HCT116 (cell line): Measurements from ENCODE around the gene EIF3K. TPM values are rescaled to one million over a fixed set of nuclear protein-coding genes. Genes with fewer than 3 reads are reported as not detected.

Source experiments
- ATAC-seq: fragments of 200-7000 bp; cut with Tn5 transposase; 2 replicates; pipeline ENCODE4 v1.9.1; 2020; ENCODE audit warnings: mild to moderate bottlenecking, moderate library complexity
- BruUV-seq: library from RNA; stranded (reverse); fragments of 400-500 nt; replicated peaks from 2 replicates; lab custom pipeline; 2021; lab: Mats Ljungman, UMichigan
- CTCF ChIA-PET: fragments of 300-600 bp; sonication (Branson Sonifier 250); formaldehyde crosslinking; loops from one replicate; lab custom pipeline; 2021; ENCODE audit warnings: antibody characterized with exemption; lab: Charles Lee
- POLR2A ChIA-PET: fragments of 300-600, 350-600 bp; sonication (Branson Sonifier 250); formaldehyde crosslinking; loops from one replicate; lab custom pipeline; 2021; ENCODE audit warnings: antibody characterized with exemption; lab: Charles Lee
- RAD21 ChIA-PET, 2 experiments: fragments of 300-600 bp; sonication (Branson Sonifier 250); formaldehyde crosslinking; loops; one replicate each; lab custom pipeline; 2023; ENCODE audit warnings: low total read pairs in 2 of 2; ENCODE audit not compliant: uncharacterized antibody in 2 of 2, unreplicated experiment in 2 of 2, low non-redundant PET in 1 of 2; lab: Charles Lee
- DNase-seq: peaks from one replicate; pipeline ENCODE4 v3.0.0-alpha.2; 2010; ENCODE audit warnings: low read depth, low spot score
- H2AFZ ChIP-seq: fragments of 200-600 bp; shearing (Covaris generic), sonication (generic); 2 replicates; pipeline ENCODE4 v1.6.1; 2017; ENCODE audit warnings: low read depth, mixed run types, mixed read lengths, antibody characterized with exemption, low read length; ENCODE audit not compliant: poor library complexity, severe bottlenecking
- H3K27ac ChIP-seq: 2 replicates; pipeline ENCODE4 v1.5.1; 2012; ENCODE audit warnings: low read depth, low read length
- H3K27me3 ChIP-seq: fragments of 200-600 bp; sonication (generic); 2 replicates; pipeline ENCODE4 v1.6.1; 2016; ENCODE audit warnings: mixed run types, low read length, mixed read lengths; ENCODE audit not compliant: insufficient read depth
- H3K36me3 ChIP-seq, 2 experiments: fragments of 200-500 bp in 1 of 2; fragments of 200-600 bp in 1 of 2; sonication (Bioruptor generic) in 1 of 2; sonication (generic) in 1 of 2; 2 replicates each; pipeline versions ENCODE4 v1.5.1 to v1.6.1; 2014 to 2016; ENCODE audit warnings: low read length in 2 of 2, inconsistent platforms in 1 of 2, mixed read lengths in 1 of 2, mixed run types in 1 of 2; ENCODE audit not compliant: insufficient read depth in 2 of 2, control insufficient read depth in 1 of 2
- H3K4me1 ChIP-seq, 2 experiments: fragments of 200-600 bp in 1 of 2; sonication (generic) in 1 of 2; 2 replicates each; pipeline versions ENCODE4 v1.5.1 to v1.6.1; 2012 to 2017; ENCODE audit warnings: low read length in 2 of 2, inconsistent platforms in 1 of 2, mild to moderate bottlenecking in 1 of 2, mixed read lengths in 1 of 2, mixed run types in 1 of 2, moderate library complexity in 1 of 2; ENCODE audit not compliant: insufficient read depth in 2 of 2, control insufficient read depth in 1 of 2
- H3K4me2 ChIP-seq: fragments of 200-600 bp; sonication (generic); 2 replicates; pipeline ENCODE4 v1.6.1; 2017; ENCODE audit warnings: mixed run types, low read length, mixed read lengths
- H3K4me3 ChIP-seq, 2 experiments: fragments of 200-600 bp in 1 of 2; sonication (generic) in 1 of 2; replicated peaks in 1 of 2; 2 replicates each; pipeline ENCODE4 v1.5.1; 2011 to 2016; ENCODE audit warnings: low read length in 2 of 2, control low read depth in 1 of 2, low read depth in 1 of 2, mild to moderate bottlenecking in 1 of 2, mixed read lengths in 1 of 2, mixed run types in 1 of 2
- H3K79me2 ChIP-seq: fragments of 200-600 bp; sonication (generic); 2 replicates; pipeline ENCODE4 v1.6.1; 2017; ENCODE audit warnings: mild to moderate bottlenecking, mixed run types, low read length, moderate library complexity, mixed read lengths; ENCODE audit not compliant: insufficient read depth
- H3K9ac ChIP-seq: fragments of 200-600 bp; sonication (generic); 2 replicates; pipeline ENCODE4 v1.6.1; 2016; ENCODE audit warnings: low read length, mixed read lengths
- H3K9me2 ChIP-seq: fragments of 200-600 bp; sonication (generic), shearing (Covaris generic); 2 replicates; pipeline ENCODE4 v1.6.1; 2017; ENCODE audit warnings: mixed run types, mild to moderate bottlenecking, moderate library complexity; ENCODE audit not compliant: insufficient read depth
- H3K9me3 ChIP-seq, 2 experiments: fragments of 200-500 bp in 1 of 2; fragments of 200-600 bp in 1 of 2; sonication (Bioruptor generic) in 1 of 2; sonication (generic) in 1 of 2; 2 replicates each; pipeline ENCODE4 v1.6.1; 2014 to 2017; ENCODE audit warnings: low read length in 2 of 2, mixed read lengths in 2 of 2, inconsistent platforms in 1 of 2, low read depth in 1 of 2, mild to moderate bottlenecking in 1 of 2, mixed run types in 1 of 2, moderate library complexity in 1 of 2; ENCODE audit not compliant: control insufficient read depth in 1 of 2, insufficient read depth in 1 of 2
- H4K20me1 ChIP-seq: fragments of 200-600 bp; sonication (generic), shearing (Covaris generic); 2 replicates; pipeline ENCODE4 v1.6.1; 2017; ENCODE audit warnings: mixed run types, mild to moderate bottlenecking, moderate library complexity; ENCODE audit not compliant: insufficient read depth
- CEBPB ChIP-seq: IDR thresholded peaks from 2 replicates; pipeline ENCODE4 v1.6.1; 2012; ENCODE audit warnings: low read depth
- CTCF ChIP-seq, 3 experiments: fragments of 200-600 bp in 1 of 3; sonication (generic) in 1 of 3; IDR thresholded peaks in 2 of 3; conservative IDR thresholded peaks in 1 of 3; 2 replicates each; pipeline ENCODE4 v1.5.1; 2012 to 2017; ENCODE audit warnings: low read depth in 2 of 3, low read length in 2 of 3, antibody characterized with exemption in 1 of 3, borderline replicate concordance in 1 of 3, control low read depth in 1 of 3, mild to moderate bottlenecking in 1 of 3, mixed read lengths in 1 of 3, mixed run types in 1 of 3, moderate library complexity in 1 of 3; ENCODE audit not compliant: insufficient read depth in 1 of 3
- EZH2 ChIP-seq: fragments of 200-600 bp; sonication (generic); IDR thresholded peaks from 2 replicates; pipeline ENCODE4 v1.6.1; 2017; ENCODE audit warnings: antibody characterized with exemption, mixed run types
- POLR2A ChIP-seq: IDR thresholded peaks from 2 replicates; pipeline ENCODE4 v1.7.0; 2011; ENCODE audit warnings: borderline replicate concordance; ENCODE audit not compliant: insufficient read depth, insufficient read length; ENCODE audit errors: extremely low read depth
- POLR2AphosphoS5 ChIP-seq: IDR thresholded peaks from 2 replicates; pipeline ENCODE4 v1.6.1; 2011; ENCODE audit warnings: mild to moderate bottlenecking, low read depth, low read length, moderate library complexity
- RAD21 ChIP-seq: IDR thresholded peaks from 2 replicates; pipeline ENCODE4 v1.6.1; 2012; ENCODE audit warnings: low read depth, mild to moderate bottlenecking
- SIN3A ChIP-seq: IDR thresholded peaks from 2 replicates; pipeline ENCODE4 v1.6.1; 2012; ENCODE audit warnings: low read depth
- SP1 ChIP-seq: IDR thresholded peaks from 2 replicates; pipeline ENCODE4 v1.6.1; 2012; ENCODE audit warnings: low read depth
- SRF ChIP-seq: IDR thresholded peaks from 2 replicates; pipeline ENCODE4 v1.6.1; 2012; ENCODE audit warnings: low read depth
- ZBTB33 ChIP-seq: IDR thresholded peaks from 2 replicates; pipeline ENCODE4 v1.6.1; 2011; ENCODE audit warnings: mild to moderate bottlenecking, low read length, moderate library complexity; ENCODE audit not compliant: insufficient replicate concordance; ENCODE audit errors: extremely low read depth
- ZNF274 ChIP-seq: fragments of 200-500 bp; sonication (Bioruptor generic); IDR thresholded peaks from 2 replicates; pipeline ENCODE4 v1.6.1; 2014; ENCODE audit warnings: mild to moderate bottlenecking, low read depth, low read length, inconsistent platforms
- intact Hi-C: fragments of 100-400 bp; cut with micrococcal nuclease; formaldehyde crosslinking; loops from 2 replicates; pipeline ENCODE4 v1.10.0; 2022
- total RNA-seq: library from RNA; stranded (reverse); gene quantifications from one replicate; pipeline ENCODE4 v1.2.1, GENCODE V29; 2021; ENCODE audit not compliant: unreplicated experiment

EIF3K gene
- total RNA-seq, 1 experiment from 2014 or later: 313 TPM

GRCh38 chr19:38588041-38588440, 30.9 kb upstream of the EIF3K start:
- CTCF ChIA-PET: interaction anchor here (0.7 kb wide), 1 partner anchor 54 kb away, joined by 4 read pairs; no protein-coding TSS in a partner anchor
- intact Hi-C loops: no loop called here
- no peak for ATAC-seq

GRCh38 chr19:38592940-38593339, 26.0 kb upstream of the EIF3K start:
- H3K27me3 ChIP-seq: no peaks in the 10 kb centered on the region
- H3K9me2 ChIP-seq: no peaks in the 10 kb centered on the region
- no peaks in the 10 kb centered on the region for H4K20me1 ChIP-seq
- no peaks in the 10 kb centered on the region for H3K36me3 ChIP-seq
- H3K4me1 ChIP-seq: peaks cover 5 to 19% of the 10 kb centered on the region in 2 experiments; a peak in 3 of 4 replicates
- no peak overlapping the region for H3K4me2 ChIP-seq
- ChIA-PET POLR2A (no interaction called here), RAD21 (no interaction called here), CTCF (no interaction called here)
- DNase-seq: no peak
- H3K9me3 ChIP-seq: no peaks in the 10 kb centered on the region
- BruUV-seq: no TSS peak
- intact Hi-C loops: no loop called here
- H2AFZ ChIP-seq: no peak overlapping the region
- H3K9ac ChIP-seq: no peak overlapping the region
- H3K4me3 ChIP-seq: no peak overlapping the region
- H3K27ac ChIP-seq: no peak overlapping the region
- ATAC-seq: 0 out of 2 replicates have a peak, but pooled peaks have one; percentile 20
- H3K79me2 ChIP-seq: no peaks in the 10 kb centered on the region
- TF ChIP-seq CEBPB (no peak), RAD21 (no peak), EZH2 (no peak), SIN3A (no peak), CTCF (IDR thresholded peaks at IDR 0.05 in 2 of 3, conservative IDR thresholded peaks at IDR 0.05 in 1 of 3; ENCODE audit: borderline replicate concordance in 1 of 3, insufficient read depth in 1 of 3, low read depth in 2 of 3, low read length in 2 of 3) (peak in 2 of 3 experiments; percentile 32 to 44; a peak in 4 of 6 replicates), SRF (no peak), ZBTB33 (no peak)

More at GRCh38 chr19:38588041-38588440, 30.9 kb upstream of the EIF3K start:
- no TSS peak for BruUV-seq
- no peak overlapping the region for H3K27ac ChIP-seq
- H3K4me3 ChIP-seq: no peak overlapping the region
- H3K4me1 ChIP-seq: no peaks in the 10 kb centered on the region
- no peaks in the 10 kb centered on the region for H3K36me3 ChIP-seq
- TF ChIP-seq CTCF (IDR thresholded peaks at IDR 0.05 in 2 of 3, conservative IDR thresholded peaks at IDR 0.05 in 1 of 3; ENCODE audit: borderline replicate concordance in 1 of 3, insufficient read depth in 1 of 3, low read depth in 2 of 3, low read length in 2 of 3) (no peak), SP1 (no peak), ZNF274 (no peak), POLR2AphosphoS5 (no peak), POLR2A (no peak)
- no peaks in the 10 kb centered on the region for H3K9me2 ChIP-seq
- no peak overlapping the region for H2AFZ ChIP-seq
- ChIA-PET RAD21 (no interaction called here), POLR2A (no interaction called here)
- H4K20me1 ChIP-seq: no peaks in the 10 kb centered on the region
- H3K9ac ChIP-seq: no peak overlapping the region
- DNase-seq: no peak
- no peaks in the 10 kb centered on the region for H3K79me2 ChIP-seq
- no peaks in the 10 kb centered on the region for H3K27me3 ChIP-seq
- H3K4me2 ChIP-seq: no peak overlapping the region
- no peaks in the 10 kb centered on the region for H3K9me3 ChIP-seq
